ENCODE results near the gene ZNF644.

The ZNF644 gene

GRCh38 chr1:91020967-91021685 is 709 bp downstream of the ZNF644 start:
- H2AFZ ChIP-seq (ENCODE audit: low read length), result 0 out of 2 replicates have a peak overlapping the region, but pooled peaks have one; percentile 10
- no peaks in the 10 kb centered on the region for H3K9me2 ChIP-seq (replicated peaks; ENCODE audit: insufficient read depth, low read length)
- no peak for TF ChIP-seq EZH2 (optimal IDR thresholded peaks at IDR 0.05; ENCODE audit: low read depth, low read length)
- TF ChIP-seq EZH2phosphoT487 (IDR thresholded peaks at IDR 0.05; ENCODE audit: low read length), result no peak
- TF ChIP-seq, protein P1, sequence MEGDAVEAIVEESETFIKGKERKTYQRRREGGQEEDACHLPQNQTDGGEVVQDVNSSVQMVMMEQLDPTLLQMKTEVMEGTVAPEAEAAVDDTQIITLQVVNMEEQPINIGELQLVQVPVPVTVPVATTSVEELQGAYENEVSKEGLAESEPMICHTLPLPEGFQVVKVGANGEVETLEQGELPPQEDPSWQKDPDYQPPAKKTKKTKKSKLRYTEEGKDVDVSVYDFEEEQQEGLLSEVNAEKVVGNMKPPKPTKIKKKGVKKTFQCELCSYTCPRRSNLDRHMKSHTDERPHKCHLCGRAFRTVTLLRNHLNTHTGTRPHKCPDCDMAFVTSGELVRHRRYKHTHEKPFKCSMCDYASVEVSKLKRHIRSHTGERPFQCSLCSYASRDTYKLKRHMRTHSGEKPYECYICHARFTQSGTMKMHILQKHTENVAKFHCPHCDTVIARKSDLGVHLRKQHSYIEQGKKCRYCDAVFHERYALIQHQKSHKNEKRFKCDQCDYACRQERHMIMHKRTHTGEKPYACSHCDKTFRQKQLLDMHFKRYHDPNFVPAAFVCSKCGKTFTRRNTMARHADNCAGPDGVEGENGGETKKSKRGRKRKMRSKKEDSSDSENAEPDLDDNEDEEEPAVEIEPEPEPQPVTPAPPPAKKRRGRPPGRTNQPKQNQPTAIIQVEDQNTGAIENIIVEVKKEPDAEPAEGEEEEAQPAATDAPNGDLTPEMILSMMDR (IDR thresholded peaks at IDR 0.05; ENCODE audit: low read length), result no peak
- H3K4me2 ChIP-seq (ENCODE audit: low read depth, low read length), result peak overlapping the region; percentile 78
- peak overlapping the region; percentile 99; the same call in 1 of the 2 replicates for H3K27ac ChIP-seq (ENCODE audit: low read length)
- DNase-seq, result peak; percentile 73
- H3K9me3 ChIP-seq (replicated peaks; ENCODE audit: insufficient read depth, low read length), result no peaks in the 10 kb centered on the region
- H3K4me3 ChIP-seq (ENCODE audit: low read length), result peak overlapping the region; percentile 66
- peak overlapping the region; percentile 99 for H3K9ac ChIP-seq (ENCODE audit: low read length)
- H3F3A ChIP-seq (ENCODE audit: insufficient read depth, low read length), result peaks cover 22% of the 10 kb centered on the region; the same call in 1 of the 2 replicates
- peaks cover 25% of the 10 kb centered on the region for H4K20me1 ChIP-seq (ENCODE audit: insufficient read depth, low read length)
- 0 out of 2 replicates have a peak, but pooled peaks cover 2% of the 10 kb centered on the region for H3K36me3 ChIP-seq (replicated peaks; ENCODE audit: insufficient read depth, low read length)
- H3K4me1 ChIP-seq (ENCODE audit: low read length), result peaks cover 31% of the 10 kb centered on the region
- H3K27me3 ChIP-seq (replicated peaks; ENCODE audit: insufficient read depth, low read length), result no peaks in the 10 kb centered on the region
- peaks cover 52% of the 10 kb centered on the region for H3K79me2 ChIP-seq (ENCODE audit: low read length)

- Histone ChIP-seq H3K4me2 (ENCODE audit: low read depth, low read length) (peak overlapping the region; percentile 78), H3K9me3 (replicated peaks; ENCODE audit: insufficient read depth, low read length) (no peaks in the 10 kb centered on the region), H4K20me1 (ENCODE audit: insufficient read depth, low read length) (peaks cover 32% of the 10 kb centered on the region), H3K4me1 (ENCODE audit: low read length) (peaks cover 30% of the 10 kb centered on the region), H3K27ac (ENCODE audit: low read length) (no peak overlapping the region), H2AFZ (ENCODE audit: low read length) (no peak overlapping the region), H3K27me3 (replicated peaks; ENCODE audit: insufficient read depth, low read length) (no peaks in the 10 kb centered on the region), H3F3A (ENCODE audit: insufficient read depth, low read length) (peaks cover 22% of the 10 kb centered on the region; the same call in 1 of the 2 replicates), H3K79me2 (ENCODE audit: low read length) (peaks cover 59% of the 10 kb centered on the region), H3K9ac (ENCODE audit: low read length) (peak overlapping the region; percentile 99; the same call in 1 of the 2 replicates), H3K36me3 (replicated peaks; ENCODE audit: insufficient read depth, low read length) (0 out of 2 replicates have a peak, but pooled peaks cover 6% of the 10 kb centered on the region), H3K9me2 (replicated peaks; ENCODE audit: insufficient read depth, low read length) (no peaks in the 10 kb centered on the region), H3K4me3 (ENCODE audit: low read length) (peak overlapping the region; percentile 66)
- TF ChIP-seq, protein P1 (IDR thresholded peaks at IDR 0.05; ENCODE audit: low read length), result no peak
- TF ChIP-seq EZH2phosphoT487 (IDR thresholded peaks at IDR 0.05; ENCODE audit: low read length) (no peak), EZH2 (optimal IDR thresholded peaks at IDR 0.05; ENCODE audit: low read depth, low read length) (no peak)
- no peak for DNase-seq
Observed at GRCh38 chr1:91020486-91020885, 1.3 kb downstream of the ZNF644 start.

- Histone ChIP-seq H3K9me2 (replicated peaks; ENCODE audit: insufficient read depth, low read length) (no peaks in the 10 kb centered on the region), H3F3A (ENCODE audit: insufficient read depth, low read length) (peaks cover 21% of the 10 kb centered on the region; the same call in 1 of the 2 replicates), H3K79me2 (ENCODE audit: low read length) (peaks cover 82% of the 10 kb centered on the region), H3K4me2 (ENCODE audit: low read depth, low read length) (no peak overlapping the region), H2AFZ (ENCODE audit: low read length) (no peak overlapping the region), H3K36me3 (replicated peaks; ENCODE audit: insufficient read depth, low read length) (0 out of 2 replicates have a peak, but pooled peaks cover 6% of the 10 kb centered on the region), H3K4me3 (ENCODE audit: low read length) (no peak overlapping the region), H3K9ac (ENCODE audit: low read length) (no peak overlapping the region), H3K27ac (ENCODE audit: low read length) (no peak overlapping the region), H3K4me1 (ENCODE audit: low read length) (peaks cover 30% of the 10 kb centered on the region), H3K27me3 (replicated peaks; ENCODE audit: insufficient read depth, low read length) (no peaks in the 10 kb centered on the region), H4K20me1 (ENCODE audit: insufficient read depth, low read length) (peaks cover 45% of the 10 kb centered on the region), H3K9me3 (replicated peaks; ENCODE audit: insufficient read depth, low read length) (no peaks in the 10 kb centered on the region)
- no peak for DNase-seq
- no peak for TF ChIP-seq EZH2 (optimal IDR thresholded peaks at IDR 0.05; ENCODE audit: low read depth, low read length)
- TF ChIP-seq, protein P1 (IDR thresholded peaks at IDR 0.05; ENCODE audit: low read length), result peak; percentile 37
- TF ChIP-seq EZH2phosphoT487 (IDR thresholded peaks at IDR 0.05; ENCODE audit: low read length), result no peak
Observed at GRCh38 chr1:91018006-91018405, 3.8 kb downstream of the ZNF644 start.
